Gastroesophageal sphincter (tissue), 3 donors: ENCODE measurements around the gene NFAT5.

Source experiments
- EP300 ChIP-seq: sonication (generic); formaldehyde crosslinking; IDR thresholded peaks from one replicate; pipeline ENCODE4 v1.6.1; 2017; ENCODE audit warnings: antibody characterized with exemption, mild to moderate bottlenecking
- POLR2AphosphoS5 ChIP-seq: sonication (generic); formaldehyde crosslinking; IDR thresholded peaks from one replicate; pipeline ENCODE4 v1.6.1; 2017; ENCODE audit warnings: antibody characterized with exemption
- TF ChIP-seq, protein P1 (sequence below), 4 experiments: fragments of 200-600 bp in 2 of 4; fragments of 450-650 bp in 2 of 4; sonication (generic) in 1 of 4; IDR thresholded peaks; one replicate each; pipeline ENCODE4 v1.5.1; 2017 to 2019; ENCODE audit warnings: antibody characterized with exemption in 4 of 4, mild to moderate bottlenecking in 2 of 4, moderate library complexity in 2 of 4

DNA sequence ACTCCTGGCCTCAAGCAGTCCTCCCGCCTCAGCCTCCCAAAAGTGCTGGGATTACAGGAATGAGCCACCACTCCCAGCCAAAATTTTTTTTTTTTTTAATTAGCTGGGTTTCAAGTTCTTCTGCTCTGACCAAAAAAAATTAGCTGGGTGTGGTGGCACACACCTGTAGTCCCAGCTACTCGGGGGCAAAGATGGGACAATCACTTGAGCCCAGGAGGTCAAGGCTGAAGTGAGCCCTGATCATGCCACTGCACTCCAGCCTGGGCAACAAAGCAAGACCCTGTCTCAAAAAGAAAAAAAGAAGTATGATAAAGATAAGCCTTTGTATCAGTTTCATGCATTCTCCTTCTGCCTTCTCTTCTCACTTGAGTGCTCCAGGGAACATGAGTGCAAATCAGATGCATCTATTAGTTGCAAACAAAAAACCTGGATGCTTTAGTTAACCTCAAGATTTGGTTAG, 158.7 kb downstream of the NFAT5 start:
- TF ChIP-seq, protein P1, sequence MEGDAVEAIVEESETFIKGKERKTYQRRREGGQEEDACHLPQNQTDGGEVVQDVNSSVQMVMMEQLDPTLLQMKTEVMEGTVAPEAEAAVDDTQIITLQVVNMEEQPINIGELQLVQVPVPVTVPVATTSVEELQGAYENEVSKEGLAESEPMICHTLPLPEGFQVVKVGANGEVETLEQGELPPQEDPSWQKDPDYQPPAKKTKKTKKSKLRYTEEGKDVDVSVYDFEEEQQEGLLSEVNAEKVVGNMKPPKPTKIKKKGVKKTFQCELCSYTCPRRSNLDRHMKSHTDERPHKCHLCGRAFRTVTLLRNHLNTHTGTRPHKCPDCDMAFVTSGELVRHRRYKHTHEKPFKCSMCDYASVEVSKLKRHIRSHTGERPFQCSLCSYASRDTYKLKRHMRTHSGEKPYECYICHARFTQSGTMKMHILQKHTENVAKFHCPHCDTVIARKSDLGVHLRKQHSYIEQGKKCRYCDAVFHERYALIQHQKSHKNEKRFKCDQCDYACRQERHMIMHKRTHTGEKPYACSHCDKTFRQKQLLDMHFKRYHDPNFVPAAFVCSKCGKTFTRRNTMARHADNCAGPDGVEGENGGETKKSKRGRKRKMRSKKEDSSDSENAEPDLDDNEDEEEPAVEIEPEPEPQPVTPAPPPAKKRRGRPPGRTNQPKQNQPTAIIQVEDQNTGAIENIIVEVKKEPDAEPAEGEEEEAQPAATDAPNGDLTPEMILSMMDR (IDR thresholded peaks at IDR 0.05), result no peak
- TF ChIP-seq EP300 (no peak), POLR2AphosphoS5 (no peak)
